IPS-20b (cell line): ENCODE measurements around the gene CAP2.
"Not testable (repeated sequence)": the region's sequence is repeated elsewhere in the genome, so short reads cannot be mapped to it uniquely, and the experiment has no call there.

Experiments
- H3K27ac ChIP-seq: one replicate; pipeline ENCODE4 v1.5.1; 2013; ENCODE audit warnings: low read length
- H3K27me3 ChIP-seq: 2 replicates; pipeline ENCODE4 v1.6.1; 2013; ENCODE audit warnings: mild to moderate bottlenecking, low read length, inconsistent platforms; ENCODE audit not compliant: insufficient read depth
- H3K36me3 ChIP-seq: 2 replicates; pipeline ENCODE4 v1.6.1; 2013; ENCODE audit warnings: low read depth, mild to moderate bottlenecking, inconsistent platforms, low read length, moderate library complexity; ENCODE audit not compliant: insufficient read depth
- H3K4me1 ChIP-seq: 2 replicates; pipeline ENCODE4 v1.6.1; 2013; ENCODE audit warnings: mild to moderate bottlenecking, control low read depth, inconsistent platforms, low read length, moderate library complexity; ENCODE audit not compliant: insufficient read depth
- H3K4me3 ChIP-seq: 2 replicates; pipeline ENCODE4 v1.5.1; 2013; ENCODE audit warnings: mild to moderate bottlenecking, low read length, inconsistent platforms
- H3K9ac ChIP-seq: 2 replicates; pipeline ENCODE4 v1.6.1; 2013; ENCODE audit warnings: low read depth, mild to moderate bottlenecking, inconsistent platforms, low read length, moderate library complexity
- H3K9me3 ChIP-seq: 2 replicates; pipeline ENCODE4 v1.6.1; 2013; ENCODE audit warnings: mild to moderate bottlenecking, low read depth, low read length, inconsistent platforms; ENCODE audit not compliant: insufficient read depth

CAP2 gene

GRCh38 chr6:17565399-17565798 is 172.0 kb downstream of the CAP2 start:
- H3K27me3 ChIP-seq = no peaks in the 10 kb centered on the region
- H3K9ac ChIP-seq = no peak overlapping the region
- H3K4me3 ChIP-seq = no peak overlapping the region
- H3K4me1 ChIP-seq = no peaks in the 10 kb centered on the region
- H3K9me3 ChIP-seq = peaks cover 47% of the 10 kb centered on the region
- H3K27ac ChIP-seq = no peak overlapping the region
- H3K36me3 ChIP-seq = no peaks in the 10 kb centered on the region

GRCh38 chr6:17574866-17575560 is 181.6 kb downstream of the CAP2 start:
- H3K9me3 ChIP-seq = peaks cover 19% of the 10 kb centered on the region
- H3K36me3 ChIP-seq = no peaks in the 10 kb centered on the region
- H3K4me1 ChIP-seq = no peaks in the 10 kb centered on the region
- no peak overlapping the region for H3K4me3 ChIP-seq
- no peaks in the 10 kb centered on the region for H3K27me3 ChIP-seq
- no peak overlapping the region for H3K27ac ChIP-seq
- H3K9ac ChIP-seq = no peak overlapping the region

GRCh38 chr6:17577059-17577458 is 183.7 kb downstream of the CAP2 start:
- peaks cover 19% of the 10 kb centered on the region for H3K9me3 ChIP-seq
- no peak overlapping the region for H3K27ac ChIP-seq
- no peaks in the 10 kb centered on the region for H3K36me3 ChIP-seq
- H3K4me3 ChIP-seq = no peak overlapping the region
- no peaks in the 10 kb centered on the region for H3K4me1 ChIP-seq
- H3K27me3 ChIP-seq = no peaks in the 10 kb centered on the region
- no peak overlapping the region for H3K9ac ChIP-seq

DNA sequence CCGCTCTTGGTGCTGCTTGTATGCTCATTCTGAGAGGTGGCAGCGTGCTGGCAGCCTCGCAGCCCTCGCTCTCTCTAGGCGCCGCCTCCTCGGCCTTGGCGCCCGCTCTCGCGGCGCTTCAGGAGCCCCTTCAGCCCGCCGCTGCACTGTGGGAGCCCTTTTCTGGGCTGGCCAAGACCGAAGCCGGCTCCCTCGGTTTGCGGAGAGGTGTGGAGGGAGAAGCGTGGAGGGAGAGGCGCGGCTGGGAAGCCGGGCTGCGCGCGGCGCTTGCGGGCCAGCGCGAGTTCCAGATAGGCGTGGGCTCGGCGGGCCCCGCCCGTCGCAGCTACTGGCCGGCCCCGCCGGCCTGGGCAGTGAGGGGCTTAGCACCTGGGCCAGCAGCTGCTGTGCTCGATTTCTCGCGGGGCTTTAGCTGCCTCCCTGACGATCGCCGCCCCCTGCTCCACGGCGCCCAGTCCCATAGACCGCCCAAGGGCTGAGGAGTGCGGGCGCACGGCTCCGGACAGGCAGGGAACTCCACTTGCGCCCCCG is 187.2 kb downstream of the CAP2 start:
- Histone ChIP-seq H3K4me3 (no peak overlapping the region), H3K27ac (no peak overlapping the region), H3K36me3 (no peaks in the 10 kb centered on the region)

DNA sequence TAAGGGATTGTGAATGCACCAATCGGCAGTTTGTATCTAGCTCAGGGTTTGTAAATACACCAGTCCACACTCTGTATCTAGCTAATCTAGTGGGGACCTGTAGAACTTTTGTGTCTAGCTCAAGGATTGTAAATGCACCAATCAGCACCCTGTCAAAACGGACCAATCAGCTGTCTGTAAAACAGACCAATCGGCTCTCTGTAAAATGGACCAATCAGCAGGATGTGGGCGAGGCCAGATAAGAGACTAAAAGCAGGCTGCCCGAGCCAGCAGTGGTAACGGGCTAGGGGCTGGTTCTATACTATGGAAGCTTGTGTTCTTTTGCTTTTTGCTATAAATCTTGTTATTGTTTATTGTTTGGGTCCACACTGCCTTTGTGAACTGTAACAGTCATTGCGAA is 187.9 kb downstream of the CAP2 start:
- H3K9me3 ChIP-seq = peaks cover 17% of the 10 kb centered on the region
- not testable (repeated sequence) for H3K36me3 ChIP-seq, H3K27me3 ChIP-seq, H3K4me1 ChIP-seq, H3K9ac ChIP-seq, H3K27ac ChIP-seq, H3K4me3 ChIP-seq

More for the DNA sequence above, 187.2 kb downstream of the CAP2 start:
- no peak overlapping the region for H3K9ac ChIP-seq
- peaks cover 19% of the 10 kb centered on the region for H3K9me3 ChIP-seq
- H3K4me1 ChIP-seq = no peaks in the 10 kb centered on the region
- H3K27me3 ChIP-seq = no peaks in the 10 kb centered on the region

- Histone ChIP-seq H3K4me1 (no peaks in the 10 kb centered on the region), H3K9me3 (no peaks in the 10 kb centered on the region), H3K4me3 (no peak overlapping the region), H3K36me3 (no peaks in the 10 kb centered on the region), H3K9ac (no peak overlapping the region), H3K27me3 (no peaks in the 10 kb centered on the region), H3K27ac (no peak overlapping the region)
These were observed 190.4 kb downstream of the CAP2 start for GRCh38 chr6:17583811-17584210.

GRCh38 chr6:17584241-17584803 is 190.9 kb downstream of the CAP2 start:
- H3K9me3 ChIP-seq = no peaks in the 10 kb centered on the region
- H3K27me3 ChIP-seq = no peaks in the 10 kb centered on the region
- no peaks in the 10 kb centered on the region for H3K4me1 ChIP-seq
- no peak overlapping the region for H3K27ac ChIP-seq
- no peak overlapping the region for H3K9ac ChIP-seq
- H3K36me3 ChIP-seq = no peaks in the 10 kb centered on the region
- H3K4me3 ChIP-seq = no peak overlapping the region

GRCh38 chr6:17585766-17586490 is 192.5 kb downstream of the CAP2 start:
- Histone ChIP-seq H3K9ac (no peak overlapping the region), H3K4me3 (no peak overlapping the region), H3K27ac (no peak overlapping the region), H3K4me1 (no peaks in the 10 kb centered on the region), H3K36me3 (no peaks in the 10 kb centered on the region), H3K9me3 (no peaks in the 10 kb centered on the region), H3K27me3 (no peaks in the 10 kb centered on the region)

DNA sequence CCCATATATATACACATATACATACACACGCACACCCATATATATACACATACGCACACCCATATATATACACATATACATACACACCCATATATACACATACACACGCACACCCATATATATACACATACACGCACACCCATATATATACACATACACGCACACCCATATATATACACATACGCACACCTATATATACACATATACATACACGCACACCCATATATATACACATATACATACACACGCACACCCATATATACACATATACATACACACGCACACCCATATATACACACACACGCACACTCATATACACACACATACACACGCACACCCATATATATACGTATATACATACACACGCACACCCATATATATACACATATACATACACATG is 193.2 kb downstream of the CAP2 start:
- not testable (repeated sequence) for H3K27me3 ChIP-seq, H3K9ac ChIP-seq, H3K36me3 ChIP-seq, H3K4me1 ChIP-seq, H3K4me3 ChIP-seq, H3K9me3 ChIP-seq, H3K27ac ChIP-seq

DNA sequence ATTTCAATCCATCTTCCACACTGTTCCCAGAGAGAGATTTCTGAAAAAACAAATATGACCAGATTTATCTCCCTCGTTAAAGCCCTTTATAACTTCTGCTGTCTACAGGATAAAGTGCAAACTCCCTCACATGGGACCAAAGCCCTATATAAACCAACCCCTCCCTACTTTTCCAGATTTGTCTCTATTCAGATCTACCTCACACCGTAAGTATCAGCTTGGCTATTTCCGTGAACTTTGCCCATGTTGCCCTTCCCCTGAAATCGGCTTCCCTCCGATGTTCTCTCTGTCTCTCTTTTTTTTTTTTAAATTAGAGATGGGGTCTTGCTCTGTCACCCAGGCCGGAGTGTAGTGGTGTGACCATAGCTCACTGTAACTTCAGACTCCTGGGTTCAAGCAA is 194.6 kb downstream of the CAP2 start:
- Histone ChIP-seq H3K27ac (no peak overlapping the region), H3K9ac (no peak overlapping the region), H3K4me3 (no peak overlapping the region), H3K9me3 (no peaks in the 10 kb centered on the region), H3K36me3 (no peaks in the 10 kb centered on the region), H3K4me1 (no peaks in the 10 kb centered on the region), H3K27me3 (no peaks in the 10 kb centered on the region)

GRCh38 chr6:17589406-17590096 is 196.2 kb downstream of the CAP2 start:
- H3K9me3 ChIP-seq = no peaks in the 10 kb centered on the region
- no peaks in the 10 kb centered on the region for H3K36me3 ChIP-seq
- no peaks in the 10 kb centered on the region for H3K4me1 ChIP-seq
- no peaks in the 10 kb centered on the region for H3K27me3 ChIP-seq
- no peak overlapping the region for H3K9ac ChIP-seq
- no peak overlapping the region for H3K27ac ChIP-seq
- no peak overlapping the region for H3K4me3 ChIP-seq
